H9 (cell line): ENCODE data around the gene CELF4. TPM values are rescaled to one million over a fixed set of nuclear protein-coding genes. Genes with fewer than 3 reads are reported as not detected.

Experiments used
- DNase-seq: peaks from one replicate; pipeline ENCODE4 v3.0.0-alpha.2; 2017
- H2AFZ ChIP-seq: one replicate; pipeline ENCODE4 v1.6.1; 2013; ENCODE audit warnings: mild to moderate bottlenecking, low read length, control low read depth, moderate library complexity
- H2AK5ac ChIP-seq: 2 replicates; pipeline ENCODE4 v1.6.1; 2013; ENCODE audit warnings: low read length, control low read depth, mixed read lengths; ENCODE audit not compliant: insufficient read length
- H2BK120ac ChIP-seq: one replicate; pipeline ENCODE4 v1.6.1; 2013; ENCODE audit warnings: low read depth, mild to moderate bottlenecking, low read length, control low read depth, inconsistent platforms; ENCODE audit not compliant: poor library complexity, severe bottlenecking
- H2BK12ac ChIP-seq: 2 replicates; pipeline ENCODE4 v1.6.1; 2013; ENCODE audit warnings: low read length, control low read depth, mixed read lengths, low read depth; ENCODE audit not compliant: insufficient read length
- H2BK15ac ChIP-seq: 2 replicates; pipeline ENCODE4 v1.6.1; 2013; ENCODE audit warnings: low read depth, low read length, control low read depth
- H2BK20ac ChIP-seq: one replicate; pipeline ENCODE4 v1.6.1; 2013; ENCODE audit warnings: low read depth, mild to moderate bottlenecking, low read length, control low read depth, inconsistent platforms; ENCODE audit not compliant: poor library complexity, severe bottlenecking
- H2BK5ac ChIP-seq: 2 replicates; pipeline ENCODE4 v1.6.1; 2013; ENCODE audit warnings: low read length, control low read depth, mixed read lengths; ENCODE audit not compliant: insufficient read length
- H3K14ac ChIP-seq: 2 replicates; pipeline ENCODE4 v1.6.1; 2013; ENCODE audit warnings: low read length, control low read depth; ENCODE audit not compliant: insufficient read depth
- H3K18ac ChIP-seq: 2 replicates; pipeline ENCODE4 v1.6.1; 2013; ENCODE audit warnings: low read depth, mild to moderate bottlenecking, mixed read lengths, low read length, control low read depth; ENCODE audit not compliant: insufficient read length
- H3K23ac ChIP-seq: 2 replicates; pipeline ENCODE4 v1.6.1; 2013; ENCODE audit warnings: low read length, control low read depth, mixed read lengths, low read depth; ENCODE audit not compliant: insufficient read length
- H3K23me2 ChIP-seq: 2 replicates; pipeline ENCODE4 v1.6.1; 2013; ENCODE audit warnings: low read depth, mild to moderate bottlenecking, mixed read lengths, low read length, control low read depth; ENCODE audit not compliant: insufficient read length, poor library complexity, severe bottlenecking
- H3K27ac ChIP-seq: 2 replicates; pipeline ENCODE4 v1.5.1; 2013; ENCODE audit warnings: low read length, control low read depth, mixed read lengths, low read depth; ENCODE audit not compliant: insufficient read length
- H3K27me3 ChIP-seq: 2 replicates; pipeline ENCODE4 v1.6.1; 2013; ENCODE audit warnings: low read length, control low read depth, inconsistent platforms; ENCODE audit not compliant: insufficient read depth
- H3K4ac ChIP-seq: 2 replicates; pipeline ENCODE4 v1.6.1; 2013; ENCODE audit warnings: low read depth, mild to moderate bottlenecking, control low read depth, inconsistent platforms, low read length, moderate library complexity
- H3K4me1 ChIP-seq: 2 replicates; pipeline ENCODE4 v1.6.1; 2013; ENCODE audit warnings: low read length, control low read depth, inconsistent platforms; ENCODE audit not compliant: insufficient read depth
- H3K4me2 ChIP-seq: 2 replicates; pipeline ENCODE4 v1.6.1; 2013; ENCODE audit warnings: low read length, control low read depth, mixed read lengths; ENCODE audit not compliant: insufficient read length, insufficient read depth
- H3K56ac ChIP-seq: 2 replicates; pipeline ENCODE4 v1.6.1; 2013; ENCODE audit warnings: low read depth, mild to moderate bottlenecking, mixed read lengths, low read length, control low read depth; ENCODE audit not compliant: insufficient read length
- H3K79me1 ChIP-seq: 2 replicates; pipeline ENCODE4 v1.6.1; 2013; ENCODE audit warnings: low read depth, mild to moderate bottlenecking, moderate library complexity, low read length, control low read depth, inconsistent platforms; ENCODE audit not compliant: insufficient read depth, poor library complexity, severe bottlenecking
- H3K79me2 ChIP-seq: 2 replicates; pipeline ENCODE4 v1.6.1; 2013; ENCODE audit warnings: low read length, control low read depth, inconsistent platforms; ENCODE audit not compliant: insufficient read depth
- H3K9ac ChIP-seq: 2 replicates; pipeline ENCODE4 v1.6.1; 2013; ENCODE audit warnings: low read length, control low read depth, mixed read lengths; ENCODE audit not compliant: insufficient read length; ENCODE audit errors: extremely low read depth
- H3K9me3 ChIP-seq: one replicate; pipeline ENCODE4 v1.6.1; 2013; ENCODE audit warnings: low read depth, low read length, inconsistent platforms; ENCODE audit not compliant: control insufficient read depth
- H3T11ph ChIP-seq: one replicate; pipeline ENCODE4 v1.6.1; 2013; ENCODE audit warnings: mild to moderate bottlenecking, low read length, control low read depth, inconsistent platforms
- H4K20me1 ChIP-seq: one replicate; pipeline ENCODE4 v1.6.1; 2013; ENCODE audit not compliant: control insufficient read depth, insufficient read length, insufficient read depth
- H4K5ac ChIP-seq: 2 replicates; pipeline ENCODE4 v1.6.1; 2013; ENCODE audit warnings: low read depth, mild to moderate bottlenecking, mixed read lengths, low read length, control low read depth; ENCODE audit not compliant: insufficient read length
- H4K8ac ChIP-seq: replicated peaks from 2 replicates; pipeline ENCODE4 v1.6.1; 2013; ENCODE audit warnings: low read length, control low read depth, mixed read lengths, low read depth; ENCODE audit not compliant: insufficient read length
- H4K91ac ChIP-seq: 2 replicates; pipeline ENCODE4 v1.6.1; 2013; ENCODE audit warnings: low read depth, mild to moderate bottlenecking, moderate library complexity, mixed read lengths, low read length, control low read depth; ENCODE audit not compliant: insufficient read length
- H3K27ac Mint-ChIP-seq, 3 experiments: 2 replicates in 2 of 3; 3 replicates in 1 of 3; pipeline ENCODE4 v1.8.0; 2020 to 2021; ENCODE audit warnings: mixed read lengths in 3 of 3, mild to moderate bottlenecking in 1 of 3, moderate library complexity in 1 of 3
- H3K27me3 Mint-ChIP-seq: 2 replicates; pipeline ENCODE4 v1.8.0; 2021; ENCODE audit warnings: low read depth, mild to moderate bottlenecking, moderate library complexity, mixed read lengths
- H3K36me3 Mint-ChIP-seq, 3 experiments: 2 replicates in 2 of 3; 3 replicates in 1 of 3; pipeline ENCODE4 v1.8.0; 2020 to 2021; ENCODE audit warnings: low read depth in 3 of 3, mixed read lengths in 3 of 3; ENCODE audit not compliant: insufficient read depth in 1 of 3
- H3K4me1 Mint-ChIP-seq, 2 experiments: 2 replicates each; pipeline ENCODE4 v1.8.0; 2020; ENCODE audit warnings: mixed read lengths in 2 of 2
- H3K4me3 Mint-ChIP-seq, 2 experiments: 2 replicates in 1 of 2; 3 replicates in 1 of 2; pipeline ENCODE4 v1.8.0; 2020 to 2021; ENCODE audit warnings: mild to moderate bottlenecking in 2 of 2, mixed read lengths in 2 of 2, moderate library complexity in 1 of 2
- H3K9me3 Mint-ChIP-seq, 2 experiments: 2 replicates in 1 of 2; 3 replicates in 1 of 2; pipeline ENCODE4 v1.8.0; 2020; ENCODE audit warnings: mild to moderate bottlenecking in 2 of 2, mixed read lengths in 2 of 2, moderate library complexity in 1 of 2
- CTCF ChIP-seq: fragments of 200-600 bp; sonication (generic); conservative IDR thresholded peaks from 3 replicates; pipeline ENCODE4 v1.8.0; 2021; ENCODE audit warnings: antibody characterized with exemption, mild to moderate bottlenecking
- WGBS: extraction: QIAGEN DNeasy Blood & Tissue Kit; methylation state at CpG from one replicate; pipeline ENCODE4 v1.1.7; 2013; ENCODE audit warnings: missing lambda C conversion rate, low lambda C conversion rate, mixed read lengths; ENCODE audit not compliant: insufficient read length; ENCODE audit errors: extremely low coverage; 5-methylcytosine and 5-hydroxymethylcytosine counted together
- total RNA-seq: library from RNA; stranded (reverse); gene quantifications from 2 replicates; pipeline ENCODE4 v1.2.1, GENCODE V29; 2021

CELF4 gene
- total RNA-seq, 1 experiment from 2014 or later: 1.1 TPM

GRCh38 chr18:37460604-37461003, 105.0 kb downstream of the CELF4 start:
- no peak overlapping the region for H3K56ac ChIP-seq
- no peak for TF ChIP-seq CTCF
- H3K4me1 ChIP-seq: no peaks in the 10 kb centered on the region
- no peak overlapping the region for H3K18ac ChIP-seq
- no peaks in the 10 kb centered on the region for H3K23me2 ChIP-seq
- Mint-ChIP-seq H3K4me3 (no peak overlapping the region), H3K9me3 (no peaks in the 10 kb centered on the region; a peak in 1 of 5 replicates), H3K4me1 (peaks cover 4 to 10% of the 10 kb centered on the region in 2 experiments; a peak in 3 of 4 replicates), H3K27ac (no peak overlapping the region), H3K36me3 (no peaks in the 10 kb centered on the region; a peak in 1 of 7 replicates), H3K27me3 (peaks cover 31% of the 10 kb centered on the region)
- H3T11ph ChIP-seq: no peak overlapping the region
- H3K9me3 ChIP-seq: no peaks in the 10 kb centered on the region
- no peak overlapping the region for H2BK12ac ChIP-seq
- no peak overlapping the region for H3K9ac ChIP-seq
- H2AK5ac ChIP-seq: no peak overlapping the region
- H2BK120ac ChIP-seq: no peak overlapping the region
- no peak for DNase-seq
- H3K23ac ChIP-seq: no peak overlapping the region
- no peak overlapping the region for H2BK15ac ChIP-seq
- H2BK5ac ChIP-seq: no peak overlapping the region
- no peak overlapping the region for H3K4ac ChIP-seq
- no peak overlapping the region for H4K8ac ChIP-seq
- no peaks in the 10 kb centered on the region; the same call in 1 of the 2 replicates for H3K27me3 ChIP-seq
- H3K79me2 ChIP-seq: no peaks in the 10 kb centered on the region
- H4K91ac ChIP-seq: no peak overlapping the region
- no peaks in the 10 kb centered on the region for H3K79me1 ChIP-seq
- H4K5ac ChIP-seq: no peak overlapping the region
- H2AFZ ChIP-seq: no peak overlapping the region
- H3K27ac ChIP-seq: no peak overlapping the region
- H3K4me2 ChIP-seq: no peak overlapping the region
- no CpG with 5 or more reads among the region's 1 CpG for WGBS
- H3K14ac ChIP-seq: no peak overlapping the region
- H4K20me1 ChIP-seq: no peaks in the 10 kb centered on the region
- no peak overlapping the region for H2BK20ac ChIP-seq
